DOHH2 (cell line): Measurements from ENCODE around the gene OR2T4.

ENCODE experiments used
- CTCF ChIP-seq: fragments of 200-600 bp; sonication (generic); IDR thresholded peaks from one replicate; pipeline ENCODE4 v1.5.1; 2014; ENCODE audit warnings: antibody characterized with exemption, mild to moderate bottlenecking, low read depth, low read length; ENCODE audit not compliant: poor library complexity, severe bottlenecking
- EZH2phosphoT487 ChIP-seq: fragments of 200-600 bp; sonication (generic); IDR thresholded peaks from 2 replicates; pipeline ENCODE4 v1.6.1; 2017; ENCODE audit warnings: borderline replicate concordance, mild to moderate bottlenecking, antibody characterized with exemption, low read length, moderate library complexity, mixed read lengths

DNA sequence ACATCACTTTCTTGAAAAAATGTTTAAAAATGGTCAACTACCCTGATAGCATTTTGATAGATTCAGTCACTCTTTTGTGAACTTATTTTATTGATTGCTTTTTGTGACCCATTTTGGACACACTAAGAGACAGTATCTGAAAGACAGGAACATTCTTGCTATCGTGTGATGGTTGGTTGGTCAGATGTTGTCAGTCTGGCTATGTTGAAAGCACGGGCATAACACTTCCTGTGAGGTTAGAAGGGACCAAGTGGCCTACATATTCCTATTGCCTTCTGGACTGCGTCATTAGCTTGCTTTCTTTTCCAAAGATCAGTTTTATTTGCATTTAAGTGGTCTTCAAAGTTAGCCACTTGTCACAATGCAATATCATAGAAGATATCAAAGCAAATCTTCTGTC, 15.5 kb downstream of the OR2T4 start:
- TF ChIP-seq CTCF (no peak), EZH2phosphoT487 (no peak)
